Peyer's patch (tissue), 4 donors: ENCODE measurements around the gene DUSP28.

Source experiments
- CTCF ChIP-seq, 6 experiments: fragments of 450-650 bp in 4 of 6; fragments of 200-600 bp in 2 of 6; sonication (generic) in 1 of 6; IDR thresholded peaks; one replicate each; pipeline ENCODE4 v1.5.1; 2017 to 2019; ENCODE audit warnings: antibody characterized with exemption in 6 of 6, mild to moderate bottlenecking in 3 of 6, moderate library complexity in 1 of 6
- POLR2A ChIP-seq, 2 donors: fragments of 450-650 bp; IDR thresholded peaks; one replicate each; pipeline ENCODE4 v1.5.1; 2017; ENCODE audit warnings: antibody characterized with exemption in 2 of 2, mild to moderate bottlenecking in 2 of 2, moderate library complexity in 2 of 2

GRCh38 chr2:240583774-240584173, 23.6 kb downstream of the DUSP28 start:
- TF ChIP-seq CTCF (IDR thresholded peaks at IDR 0.05) (no peak), POLR2A (IDR thresholded peaks at IDR 0.05) (no peak)
